ENCODE measurements around the gene MSANTD2.

Gene MSANTD2

GRCh38 chr11:124766156-124766555 lies 34.0 kb downstream of the MSANTD2 start:
- TF ChIP-seq USF1 (IDR thresholded peaks at IDR 0.05) (no peak), TEAD4 (IDR thresholded peaks at IDR 0.05) (no peak), EP300 (IDR thresholded peaks at IDR 0.05; ENCODE audit: borderline replicate concordance) (no peak), MAX (IDR thresholded peaks at IDR 0.05) (no peak), NFIC (IDR thresholded peaks at IDR 0.05) (no peak), RAD21 (IDR thresholded peaks at IDR 0.05; ENCODE audit: low read depth) (no peak), TAF1 (IDR thresholded peaks at IDR 0.05; ENCODE audit: low read depth) (no peak), REST (IDR thresholded peaks at IDR 0.05; ENCODE audit: low read depth) (no peak), TCF12 (IDR thresholded peaks at IDR 0.05; ENCODE audit: low read depth) (no peak), ZBTB7A (IDR thresholded peaks at IDR 0.05; ENCODE audit: low read depth) (no peak), FOXM1 (IDR thresholded peaks at IDR 0.05; ENCODE audit: borderline replicate concordance, low read depth) (no peak), CEBPB (IDR thresholded peaks at IDR 0.05) (no peak), CREB1 (IDR thresholded peaks at IDR 0.05; ENCODE audit: low read depth) (no peak), EGR1 (IDR thresholded peaks at IDR 0.05) (no peak), YY1 (IDR thresholded peaks at IDR 0.05; ENCODE audit: low read depth) (no peak)

GRCh38 chr11:124763156-124763947 lies 36.9 kb downstream of the MSANTD2 start:
- TF ChIP-seq TAF1 (IDR thresholded peaks at IDR 0.05; ENCODE audit: low read depth) (no peak), RAD21 (IDR thresholded peaks at IDR 0.05; ENCODE audit: low read depth) (peak; percentile 68), TEAD4 (IDR thresholded peaks at IDR 0.05) (0 out of 2 replicates have a peak, but pooled peaks have one; percentile 17), TCF12 (IDR thresholded peaks at IDR 0.05; ENCODE audit: low read depth) (peak; percentile 44; the same call in 1 of the 2 replicates), YY1 (IDR thresholded peaks at IDR 0.05; ENCODE audit: low read depth) (no peak), NFIC (IDR thresholded peaks at IDR 0.05) (peak; percentile 29; the same call in 1 of the 2 replicates), USF1 (IDR thresholded peaks at IDR 0.05) (no peak), EGR1 (IDR thresholded peaks at IDR 0.05) (no peak), REST (IDR thresholded peaks at IDR 0.05; ENCODE audit: low read depth) (no peak), CREB1 (IDR thresholded peaks at IDR 0.05; ENCODE audit: low read depth) (no peak), FOXM1 (IDR thresholded peaks at IDR 0.05; ENCODE audit: borderline replicate concordance, low read depth) (no peak), ZBTB7A (IDR thresholded peaks at IDR 0.05; ENCODE audit: low read depth) (0 out of 2 replicates have a peak, but pooled peaks have one; percentile 59), CEBPB (IDR thresholded peaks at IDR 0.05) (no peak), MAX (IDR thresholded peaks at IDR 0.05) (peak; percentile 44; the same call in 1 of the 2 replicates), EP300 (IDR thresholded peaks at IDR 0.05; ENCODE audit: borderline replicate concordance) (no peak)

- TF ChIP-seq EP300 (IDR thresholded peaks at IDR 0.05; ENCODE audit: borderline replicate concordance) = no peak
- 0 out of 2 replicates have a peak, but pooled peaks have one; percentile 2 for TF ChIP-seq MAX (IDR thresholded peaks at IDR 0.05)
- TF ChIP-seq ZBTB7A (IDR thresholded peaks at IDR 0.05; ENCODE audit: low read depth) = peak; percentile 21; the same call in 1 of the 2 replicates
Measured at GRCh38 chr11:124762624-124763155, 37.5 kb downstream of the MSANTD2 start.

GRCh38 chr11:124762105-124762623 lies 38.0 kb downstream of the MSANTD2 start, which contains the start of gene ESAM:
TSS of gene ESAM (minus strand) at chr11:124762290. CDS start at chr11:124762154, 136 bp downstream.
- no peak for TF ChIP-seq CEBPB (IDR thresholded peaks at IDR 0.05)
- no peak for TF ChIP-seq FOXM1 (IDR thresholded peaks at IDR 0.05; ENCODE audit: borderline replicate concordance, low read depth)
- TF ChIP-seq REST (IDR thresholded peaks at IDR 0.05; ENCODE audit: low read depth) = no peak
- TF ChIP-seq RAD21 (IDR thresholded peaks at IDR 0.05; ENCODE audit: low read depth) = no peak
- TF ChIP-seq MAX (IDR thresholded peaks at IDR 0.05) = peak; percentile 71
- no peak for TF ChIP-seq EP300 (IDR thresholded peaks at IDR 0.05; ENCODE audit: borderline replicate concordance)
- no peak for TF ChIP-seq EGR1 (IDR thresholded peaks at IDR 0.05)
- TF ChIP-seq YY1 (IDR thresholded peaks at IDR 0.05; ENCODE audit: low read depth) = no peak
- no peak for TF ChIP-seq USF1 (IDR thresholded peaks at IDR 0.05)
- no peak for TF ChIP-seq TEAD4 (IDR thresholded peaks at IDR 0.05)
- 0 out of 2 replicates have a peak, but pooled peaks have one; percentile 14 for TF ChIP-seq ZBTB7A (IDR thresholded peaks at IDR 0.05; ENCODE audit: low read depth)
